ENCODE data around the gene SNRNP48. TPM values are rescaled to one million over a fixed set of nuclear protein-coding genes. Genes with fewer than 3 reads are reported as not detected.

The SNRNP48 gene
- total RNA-seq = 26.4 TPM

DNA sequence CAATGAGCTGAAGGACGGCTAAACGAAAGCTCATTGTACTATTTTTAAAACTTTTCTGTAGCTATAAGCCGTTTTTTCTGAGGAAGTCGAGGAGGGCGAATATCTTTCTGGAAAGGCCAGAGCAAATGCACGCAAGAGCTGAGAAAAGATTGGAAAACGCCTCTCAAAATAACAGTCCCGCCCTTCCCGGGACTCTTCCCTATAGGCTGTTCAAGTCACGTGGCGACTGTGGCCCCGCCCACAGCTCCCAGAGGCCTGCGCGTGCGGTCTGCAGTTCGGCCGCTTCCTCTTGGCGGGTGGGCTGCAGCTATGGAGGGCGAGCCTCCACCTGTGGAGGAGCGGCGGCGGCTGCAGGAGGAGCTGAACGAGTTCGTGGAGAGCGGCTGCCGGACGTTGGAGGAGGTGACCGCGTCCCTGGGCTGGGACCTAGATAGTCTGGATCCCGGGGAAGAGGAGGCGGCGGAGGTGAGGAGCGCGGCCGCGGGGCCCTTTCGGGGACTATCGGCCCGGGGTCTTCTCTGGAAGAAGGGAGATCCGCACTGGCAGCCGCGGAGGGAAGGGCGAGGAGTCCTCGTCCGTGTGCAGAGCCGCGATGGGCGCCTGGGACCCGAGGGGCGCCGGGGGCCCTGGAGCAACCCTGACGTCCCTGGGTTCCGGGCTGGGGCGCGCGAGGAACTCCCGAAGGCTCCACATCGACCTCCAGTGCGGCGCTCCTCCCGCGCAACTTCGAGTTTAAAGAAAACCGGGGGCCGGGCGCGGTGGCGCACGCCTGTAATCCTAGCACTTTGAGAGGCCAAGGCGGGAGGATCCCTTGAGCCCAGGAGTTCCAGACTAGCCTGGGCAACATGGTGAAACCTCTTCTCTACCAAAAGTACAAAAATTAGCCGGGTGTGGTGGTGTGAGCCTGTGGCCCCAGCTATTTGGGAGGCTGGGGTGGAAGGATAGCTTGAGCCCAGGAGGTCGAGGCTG is at the start of gene SNRNP48:
Gene SNRNP48 (plus strand): TSS at position 250 of the 969 bp plus-strand sequence. CDS start 60 bp downstream, at position 310.
- DNase-seq = peak; percentile 98

GRCh38 chr6:7540595-7540994 is 49.4 kb upstream of the SNRNP48 start:
- DNase-seq = peak; percentile 45

- peak; percentile 50 for DNase-seq
Observed at GRCh38 chr6:7541175-7542064, 48.6 kb upstream of the SNRNP48 start, which contains the start of gene DSP. DSP (plus strand) TSS chr6:7541671; CDS start chr6:7541916, 245 bp downstream.

GRCh38 chr6:7542065-7542873 is 47.7 kb upstream of the SNRNP48 start:
- DNase-seq = peak; percentile 42

- DNase-seq = peak; percentile 55
Observed at GRCh38 chr6:7542874-7543624, 46.9 kb upstream of the SNRNP48 start.

DNA sequence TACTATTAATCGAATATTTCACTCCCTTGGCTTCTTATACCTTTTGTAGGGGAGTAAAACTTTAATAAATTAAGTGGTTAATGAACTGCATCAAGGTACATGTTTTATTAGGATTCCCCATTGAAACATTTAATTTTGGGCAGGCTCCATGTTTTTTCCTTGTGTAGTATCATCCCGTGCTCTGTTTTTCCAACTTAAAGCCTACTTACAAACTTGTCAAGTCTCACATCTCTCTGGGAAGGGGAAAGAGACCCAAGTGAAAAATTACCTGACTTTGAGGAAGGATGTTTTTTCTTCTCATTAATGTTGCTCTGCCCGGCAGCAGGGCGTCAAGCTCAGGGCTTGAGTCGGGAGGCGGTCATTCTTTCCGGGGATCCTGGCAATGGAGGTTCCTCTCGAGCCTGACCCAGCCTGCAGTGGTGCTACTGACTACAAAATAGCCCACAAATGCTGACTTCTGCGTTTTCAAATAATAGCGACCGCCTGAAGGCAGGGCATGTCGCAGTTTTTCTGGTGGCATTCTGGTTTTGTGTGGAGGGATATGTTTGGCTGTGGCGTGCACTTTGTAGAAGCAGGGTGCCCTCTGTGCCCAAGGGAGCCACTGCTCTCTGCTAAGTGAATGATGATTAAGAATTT is 46.1 kb upstream of the SNRNP48 start:
- no peak for DNase-seq

- no peak for DNase-seq
Observed at GRCh38 chr6:7544597-7544996, 45.4 kb upstream of the SNRNP48 start.

GRCh38 chr6:7545316-7546019 is 44.5 kb upstream of the SNRNP48 start:
- DNase-seq = no peak

DNA sequence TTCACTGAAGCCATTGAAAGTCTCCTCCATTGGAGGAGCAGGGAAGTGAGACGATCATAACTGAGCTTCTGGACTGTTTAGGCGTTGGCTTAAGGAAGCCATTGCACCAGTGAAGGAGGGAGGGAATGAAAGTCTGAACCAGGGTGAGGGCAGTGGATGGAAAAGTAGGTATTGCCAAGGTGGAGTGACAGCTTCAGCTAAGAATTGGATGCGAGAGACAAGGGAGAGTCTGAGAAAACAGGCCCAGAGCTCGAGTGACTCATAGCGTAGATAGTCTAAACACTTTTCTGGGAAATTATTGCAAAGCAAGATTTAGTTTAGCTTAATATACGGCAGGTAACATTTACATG is 44.0 kb upstream of the SNRNP48 start:
- DNase-seq = no peak

GRCh38 chr6:7546383-7546782 is 43.6 kb upstream of the SNRNP48 start:
- no peak for DNase-seq

- DNase-seq = no peak
Observed at GRCh38 chr6:7546896-7547295, 43.1 kb upstream of the SNRNP48 start.

DNA sequence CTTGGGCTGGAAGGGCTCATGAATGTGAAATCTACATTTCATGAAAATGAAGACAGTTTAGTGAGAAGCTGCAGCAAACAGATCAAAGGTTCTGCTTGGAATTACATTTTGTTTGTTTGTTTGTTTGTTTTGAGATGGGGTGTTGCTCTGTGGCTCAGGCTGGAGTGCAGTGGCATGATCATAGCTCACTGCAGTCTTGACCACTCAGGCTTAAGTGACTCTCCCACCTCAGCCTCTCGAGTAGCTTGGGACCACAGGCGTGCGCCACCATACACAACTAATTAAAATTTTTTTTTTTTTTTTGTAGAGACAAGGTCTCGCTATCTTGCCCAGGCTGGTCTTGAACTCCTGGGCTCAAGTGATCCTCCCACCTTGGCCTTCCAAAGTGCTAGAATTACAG is 42.7 kb upstream of the SNRNP48 start:
- DNase-seq = no peak

GRCh38 chr6:7550433-7550801 is 39.6 kb upstream of the SNRNP48 start:
- DNase-seq = no peak

GRCh38 chr6:7554533-7555275 is 35.3 kb upstream of the SNRNP48 start:
- DNase-seq = no peak

DNA sequence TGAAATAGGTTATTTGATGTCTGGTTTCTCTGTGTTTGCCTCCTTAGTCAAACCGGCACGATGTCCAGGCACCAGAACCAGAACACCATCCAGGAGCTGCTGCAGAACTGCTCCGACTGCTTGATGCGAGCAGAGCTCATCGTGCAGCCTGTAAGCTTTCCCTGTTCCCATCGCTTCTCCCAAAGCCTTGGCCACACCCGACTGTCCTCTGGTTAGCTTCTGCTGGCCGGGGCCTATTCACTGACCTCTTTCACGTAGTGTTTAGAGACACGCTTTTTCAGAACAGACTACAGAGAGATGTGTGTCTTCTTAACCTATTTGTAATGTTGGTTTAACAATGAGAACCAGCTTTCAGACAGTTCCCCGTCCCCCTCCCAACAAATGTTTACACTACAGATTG is 34.3 kb upstream of the SNRNP48 start:
- no peak for DNase-seq

- DNase-seq = no peak
Observed at GRCh38 chr6:7556394-7557106, 33.4 kb upstream of the SNRNP48 start.

DNA sequence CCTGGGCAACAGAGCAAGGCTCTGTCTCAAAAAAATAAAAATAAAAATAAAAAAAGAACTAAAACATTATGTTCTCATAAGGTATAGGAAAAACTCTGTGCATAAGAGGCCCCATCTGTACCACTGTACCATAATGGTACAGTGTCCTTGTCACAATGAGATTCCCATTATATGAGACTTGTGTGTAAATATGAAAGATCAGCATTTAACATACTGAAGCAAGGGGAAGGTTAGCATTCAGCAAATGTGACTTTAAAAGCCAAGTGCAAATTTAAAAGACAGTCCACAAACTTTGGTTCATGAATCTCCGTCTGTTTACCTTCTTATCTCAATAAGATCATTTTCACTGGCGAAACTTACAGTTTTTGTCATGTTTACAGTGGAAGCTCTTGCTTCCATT is 32.3 kb upstream of the SNRNP48 start:
- DNase-seq = no peak

DNA sequence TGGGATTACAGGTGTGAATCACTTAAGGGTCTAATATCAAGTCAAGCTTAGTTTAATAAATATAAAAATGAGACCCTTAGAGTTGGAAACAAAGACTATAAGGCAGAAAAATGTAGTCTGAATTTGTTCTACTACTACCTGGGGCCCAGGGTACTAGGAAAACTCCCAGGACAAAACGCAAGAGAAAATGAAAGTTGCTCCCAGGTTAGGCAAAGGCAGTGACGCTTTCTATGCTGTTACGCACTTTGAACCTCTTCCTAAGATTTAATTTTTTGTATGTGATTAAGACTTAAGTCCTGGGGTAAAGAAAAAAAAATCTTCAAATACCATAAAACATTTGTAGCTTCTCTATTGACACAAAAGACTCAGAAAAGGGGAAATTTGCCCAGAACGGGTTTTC is 31.2 kb upstream of the SNRNP48 start:
- DNase-seq = no peak

GRCh38 chr6:7559196-7559595 is 30.8 kb upstream of the SNRNP48 start:
- DNase-seq = no peak

All from tongue (tissue), 2 donors.